Esophagus squamous epithelium (tissue), 4 donors: Measurements from ENCODE around the gene TEX48.

ENCODE experiments used
- CTCF ChIP-seq, 6 experiments: fragments of 450-650 bp in 4 of 6; fragments of 200-600 bp in 2 of 6; sonication (generic) in 2 of 6; IDR thresholded peaks; one replicate each; pipeline ENCODE4 v1.5.1; 2016 to 2019; ENCODE audit warnings: antibody characterized with exemption in 6 of 6, mild to moderate bottlenecking in 4 of 6, moderate library complexity in 4 of 6
- POLR2A ChIP-seq, 4 donors: fragments of 450-650 bp; IDR thresholded peaks; one replicate each; pipeline ENCODE4 v1.6.1; 2017; ENCODE audit warnings: antibody characterized with exemption in 4 of 4, mild to moderate bottlenecking in 4 of 4, moderate library complexity in 3 of 4

DNA sequence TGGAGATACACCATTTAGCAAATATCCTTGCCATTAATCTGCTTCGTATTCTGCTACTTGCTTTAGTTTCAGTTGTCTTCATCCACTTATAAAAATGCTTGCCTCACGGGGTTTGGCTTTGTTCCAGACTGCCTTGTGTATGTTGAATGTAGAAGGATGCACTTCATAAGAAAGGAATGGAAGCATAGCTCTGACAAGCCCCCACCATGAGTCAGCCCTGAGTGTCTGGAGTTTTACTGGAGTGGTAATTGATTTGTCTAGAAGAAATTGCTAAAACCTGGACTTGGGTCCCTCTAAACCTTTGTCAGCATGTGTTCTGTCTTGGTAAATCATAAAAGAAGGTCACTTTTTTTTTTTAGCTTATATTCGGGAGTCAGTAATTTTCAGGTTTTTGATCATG, 4.6 kb downstream of the TEX48 start:
- no peak for TF ChIP-seq CTCF (IDR thresholded peaks at IDR 0.05)
- no peak for TF ChIP-seq POLR2A (IDR thresholded peaks at IDR 0.05)
